SK-N-MC (cell line): ENCODE results near the gene GLG1.

Experiments
- EZH2 ChIP-seq: fragments of 200-600 bp; sonication (generic); IDR thresholded peaks from one replicate; pipeline ENCODE4 v1.6.1; 2017; ENCODE audit warnings: antibody characterized with exemption
- POLR2AphosphoS5 ChIP-seq: IDR thresholded peaks from 2 replicates; pipeline ENCODE4 v1.6.1; 2012; ENCODE audit warnings: mild to moderate bottlenecking, low read depth, low read length, borderline replicate concordance

- TF ChIP-seq POLR2AphosphoS5 (no peak), EZH2 (no peak)
These were observed 36.3 kb downstream of the GLG1 start for GRCh38 chr16:74570412-74571301.
